IMR-90 (cell line): ENCODE measurements around the gene CCDC30.

Source experiments
- CEBPB ChIP-seq: IDR thresholded peaks from 2 replicates; pipeline ENCODE4 v1.6.1; 2012; ENCODE audit warnings: low read depth, low read length, improper control_type of control experiment
- CHD1 ChIP-seq: IDR thresholded peaks from 2 replicates; pipeline ENCODE4 v1.6.1; 2012; ENCODE audit warnings: low read depth, low read length, improper control_type of control experiment
- CTCF ChIP-seq: conservative IDR thresholded peaks from 2 replicates; pipeline ENCODE4 v1.5.1; 2012; ENCODE audit warnings: mild to moderate bottlenecking, low read depth, low read length, improper control_type of control experiment
- MAFK ChIP-seq: IDR thresholded peaks from 2 replicates; pipeline ENCODE4 v1.6.1; 2012; ENCODE audit warnings: low read depth, low read length, improper control_type of control experiment
- MAZ ChIP-seq: IDR thresholded peaks from 2 replicates; pipeline ENCODE4 v1.6.1; 2012; ENCODE audit warnings: low read depth, mild to moderate bottlenecking, low read length, improper control_type of control experiment, moderate library complexity, borderline replicate concordance
- MXI1 ChIP-seq: IDR thresholded peaks from 2 replicates; pipeline ENCODE4 v1.6.1; 2012; ENCODE audit warnings: low read depth, mild to moderate bottlenecking, low read length, moderate library complexity, borderline replicate concordance
- NFE2L2 ChIP-seq: fragments of 150-350 bp; IDR thresholded peaks from 2 replicates; pipeline ENCODE4 v1.6.1; 2016; ENCODE audit warnings: low read depth, mild to moderate bottlenecking, low read length
- POLR2A ChIP-seq: IDR thresholded peaks from 2 replicates; pipeline ENCODE4 v1.6.1; 2012; ENCODE audit warnings: mild to moderate bottlenecking, low read depth, low read length
- RAD21 ChIP-seq: IDR thresholded peaks from 2 replicates; pipeline ENCODE4 v1.6.1; 2012; ENCODE audit warnings: low read length, improper control_type of control experiment
- RCOR1 ChIP-seq: IDR thresholded peaks from 2 replicates; pipeline ENCODE4 v1.6.1; 2012; ENCODE audit warnings: mild to moderate bottlenecking, low read length, improper control_type of control experiment; ENCODE audit not compliant: insufficient replicate concordance
- RFX5 ChIP-seq: IDR thresholded peaks from 2 replicates; pipeline ENCODE4 v1.8.0; 2012; ENCODE audit warnings: low read depth, mild to moderate bottlenecking, low read length, moderate library complexity
- SMC3 ChIP-seq: fragments of 150-350 bp; IDR thresholded peaks from 2 replicates; pipeline ENCODE4 v1.6.1; 2016; ENCODE audit warnings: low read depth, mild to moderate bottlenecking, antibody characterized with exemption, low read length, moderate library complexity
- USF2 ChIP-seq: fragments of 150-350 bp; IDR thresholded peaks from 2 replicates; pipeline ENCODE4 v1.6.1; 2017; ENCODE audit warnings: mild to moderate bottlenecking, antibody characterized with exemption, low read length, low read depth
- TF ChIP-seq, protein P1 (sequence below): fragments of 150-350 bp; IDR thresholded peaks from 2 replicates; pipeline ENCODE4 v1.6.1; 2016; ENCODE audit warnings: low read depth, mild to moderate bottlenecking, low read length, moderate library complexity, borderline replicate concordance

- TF ChIP-seq CTCF = no peak
- TF ChIP-seq POLR2A = no peak
- TF ChIP-seq SMC3 = no peak
- TF ChIP-seq RAD21 = no peak
- no peak for TF ChIP-seq MAZ
- TF ChIP-seq MXI1 = no peak
- TF ChIP-seq CHD1 = no peak
- TF ChIP-seq, protein P1, sequence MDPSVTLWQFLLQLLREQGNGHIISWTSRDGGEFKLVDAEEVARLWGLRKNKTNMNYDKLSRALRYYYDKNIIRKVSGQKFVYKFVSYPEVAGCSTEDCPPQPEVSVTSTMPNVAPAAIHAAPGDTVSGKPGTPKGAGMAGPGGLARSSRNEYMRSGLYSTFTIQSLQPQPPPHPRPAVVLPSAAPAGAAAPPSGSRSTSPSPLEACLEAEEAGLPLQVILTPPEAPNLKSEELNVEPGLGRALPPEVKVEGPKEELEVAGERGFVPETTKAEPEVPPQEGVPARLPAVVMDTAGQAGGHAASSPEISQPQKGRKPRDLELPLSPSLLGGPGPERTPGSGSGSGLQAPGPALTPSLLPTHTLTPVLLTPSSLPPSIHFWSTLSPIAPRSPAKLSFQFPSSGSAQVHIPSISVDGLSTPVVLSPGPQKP = no peak
- TF ChIP-seq RFX5 = no peak
- no peak for TF ChIP-seq RCOR1
- TF ChIP-seq USF2 = no peak
- TF ChIP-seq MAFK = no peak
- no peak for TF ChIP-seq CEBPB
- no peak for TF ChIP-seq NFE2L2
Measured at GRCh38 chr1:42433369-42433768, 29.7 kb upstream of the CCDC30 start.
